ENCODE measurements around the gene GPR152.

DNA sequence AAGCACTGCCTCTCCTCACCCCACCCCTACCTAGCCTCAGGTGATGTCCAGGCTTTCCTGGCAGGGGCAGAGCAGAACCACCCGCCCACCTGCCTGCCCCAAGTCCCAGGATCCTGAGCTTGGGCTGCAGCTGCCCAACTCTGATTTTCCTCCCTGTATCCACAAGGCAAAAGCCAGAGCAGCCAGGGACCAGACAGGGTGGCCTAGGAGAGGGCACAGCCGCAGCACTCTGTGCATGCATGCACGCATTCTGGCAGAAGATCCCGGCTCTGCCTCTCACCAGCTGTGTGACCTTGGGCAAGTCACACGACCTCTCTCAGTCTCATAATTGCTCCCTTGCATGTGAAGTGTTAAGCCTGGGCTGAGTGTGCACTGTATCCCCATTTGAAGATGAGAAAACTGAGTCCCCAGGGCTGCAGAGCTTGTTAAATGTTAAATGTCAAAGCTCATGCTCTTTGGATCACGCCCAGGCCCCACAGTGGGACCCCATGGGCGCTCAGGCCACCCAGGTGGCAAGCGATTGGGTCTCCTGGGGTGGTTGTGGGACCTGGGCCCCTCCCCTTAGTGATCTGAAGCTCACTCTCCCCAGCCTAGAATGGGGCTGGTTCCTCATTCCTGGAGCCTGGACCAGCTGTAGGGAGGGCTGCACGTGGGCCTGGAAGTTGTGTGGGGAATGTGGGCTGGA is 39.9 kb downstream of the GPR152 start:
- TF ChIP-seq, protein P1, sequence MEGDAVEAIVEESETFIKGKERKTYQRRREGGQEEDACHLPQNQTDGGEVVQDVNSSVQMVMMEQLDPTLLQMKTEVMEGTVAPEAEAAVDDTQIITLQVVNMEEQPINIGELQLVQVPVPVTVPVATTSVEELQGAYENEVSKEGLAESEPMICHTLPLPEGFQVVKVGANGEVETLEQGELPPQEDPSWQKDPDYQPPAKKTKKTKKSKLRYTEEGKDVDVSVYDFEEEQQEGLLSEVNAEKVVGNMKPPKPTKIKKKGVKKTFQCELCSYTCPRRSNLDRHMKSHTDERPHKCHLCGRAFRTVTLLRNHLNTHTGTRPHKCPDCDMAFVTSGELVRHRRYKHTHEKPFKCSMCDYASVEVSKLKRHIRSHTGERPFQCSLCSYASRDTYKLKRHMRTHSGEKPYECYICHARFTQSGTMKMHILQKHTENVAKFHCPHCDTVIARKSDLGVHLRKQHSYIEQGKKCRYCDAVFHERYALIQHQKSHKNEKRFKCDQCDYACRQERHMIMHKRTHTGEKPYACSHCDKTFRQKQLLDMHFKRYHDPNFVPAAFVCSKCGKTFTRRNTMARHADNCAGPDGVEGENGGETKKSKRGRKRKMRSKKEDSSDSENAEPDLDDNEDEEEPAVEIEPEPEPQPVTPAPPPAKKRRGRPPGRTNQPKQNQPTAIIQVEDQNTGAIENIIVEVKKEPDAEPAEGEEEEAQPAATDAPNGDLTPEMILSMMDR (IDR thresholded peaks at IDR 0.05; ENCODE audit: low read depth, low read length) = no peak
- no peak for TF ChIP-seq EZH2phosphoT487 (IDR thresholded peaks at IDR 0.05; ENCODE audit: low read depth)

All from OCI-LY3 (cell line).